GM19035 (cell line): ENCODE results near the gene CNPPD1.
A peak's percentile ranks its signal among the peaks of the same experiment; 100 is the strongest.

Source experiments
- ATAC-seq: cut with Tn5 transposase; IDR thresholded peaks from one replicate; pipeline ENCODE4 v1.9.1; 2021; ENCODE audit not compliant: unreplicated experiment

CNPPD1 gene

DNA sequence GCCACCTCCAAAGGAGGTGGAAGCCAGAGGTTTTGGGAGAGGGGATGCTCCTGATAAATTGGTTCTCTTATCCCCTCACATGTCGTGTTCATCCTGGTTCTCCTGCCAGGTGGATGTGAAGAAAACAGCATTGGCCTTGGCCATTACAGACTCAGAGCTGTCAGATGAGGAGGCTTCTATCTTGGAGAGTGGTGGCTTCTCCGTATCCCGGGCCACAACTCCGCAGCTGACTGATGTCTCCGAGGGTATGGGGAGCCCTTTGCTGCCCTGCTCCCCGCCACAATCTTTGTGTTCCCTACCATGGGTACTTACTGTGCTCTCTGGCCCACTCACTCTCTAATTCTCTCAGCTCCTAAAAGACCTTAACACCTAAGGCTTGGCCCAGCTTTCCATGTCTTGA, 4.8 kb upstream of the CNPPD1 start:
- no peak for ATAC-seq

DNA sequence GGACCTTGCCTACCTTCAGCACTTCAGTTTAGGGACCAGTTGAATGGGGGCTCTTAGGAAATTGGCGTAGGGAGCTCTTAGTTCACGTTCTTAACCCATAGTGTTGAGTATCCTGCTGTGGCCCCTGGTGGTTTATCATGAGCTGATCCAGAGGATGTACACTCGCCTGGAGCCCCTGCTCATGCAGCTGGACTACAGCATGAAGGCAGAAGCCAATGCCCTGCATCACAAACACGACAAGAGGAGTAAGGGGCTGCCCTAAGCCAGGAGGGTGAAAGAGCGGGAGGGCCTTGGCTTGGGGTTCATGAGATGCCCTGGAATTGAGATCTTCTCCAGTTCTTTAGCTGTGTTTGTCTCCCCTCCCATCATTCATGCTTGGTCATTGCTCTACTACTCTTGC, 4.2 kb upstream of the CNPPD1 start:
- ATAC-seq: no peak

DNA sequence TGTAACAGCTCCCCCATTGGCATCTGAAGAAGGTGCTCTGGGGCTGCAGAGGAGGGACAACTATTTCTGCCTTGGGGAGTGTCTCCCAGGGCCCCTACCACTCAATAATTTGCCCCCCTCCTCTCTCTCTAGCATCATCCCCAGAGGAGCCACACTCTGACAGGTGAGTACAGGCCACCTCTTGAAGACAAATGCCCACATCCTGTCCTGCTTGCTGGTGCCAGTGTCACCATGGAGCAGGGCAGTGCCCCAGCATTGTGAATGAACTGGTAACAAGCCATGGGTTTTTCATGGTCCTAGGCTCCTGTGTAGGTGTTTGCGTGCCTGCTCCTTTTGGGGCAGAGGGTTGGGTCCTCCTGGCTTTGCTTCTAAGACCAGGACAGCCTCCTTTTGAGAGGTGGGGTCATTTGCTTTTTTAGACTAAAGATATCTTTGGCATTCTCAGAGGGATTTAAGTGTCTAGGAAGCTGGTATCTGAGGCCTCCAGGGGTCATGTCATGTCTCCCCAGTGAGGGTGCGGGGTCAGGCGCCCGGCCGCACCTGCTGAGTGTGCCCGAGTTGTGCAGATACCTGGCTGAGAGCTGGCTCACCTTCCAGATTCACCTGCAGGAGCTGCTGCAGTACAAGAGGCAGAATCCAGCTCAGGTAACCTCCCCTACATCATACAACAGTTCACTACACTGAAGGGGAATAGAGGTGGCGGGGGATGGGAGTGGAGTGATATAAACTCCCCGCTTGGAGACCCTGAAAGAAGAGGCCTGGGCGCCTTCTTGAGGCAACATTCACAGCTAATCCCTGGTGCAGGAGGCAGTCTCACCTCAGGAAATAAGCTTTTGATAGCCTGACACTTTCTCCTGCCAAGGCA, 3.1 kb upstream of the CNPPD1 start:
- no peak for ATAC-seq

DNA sequence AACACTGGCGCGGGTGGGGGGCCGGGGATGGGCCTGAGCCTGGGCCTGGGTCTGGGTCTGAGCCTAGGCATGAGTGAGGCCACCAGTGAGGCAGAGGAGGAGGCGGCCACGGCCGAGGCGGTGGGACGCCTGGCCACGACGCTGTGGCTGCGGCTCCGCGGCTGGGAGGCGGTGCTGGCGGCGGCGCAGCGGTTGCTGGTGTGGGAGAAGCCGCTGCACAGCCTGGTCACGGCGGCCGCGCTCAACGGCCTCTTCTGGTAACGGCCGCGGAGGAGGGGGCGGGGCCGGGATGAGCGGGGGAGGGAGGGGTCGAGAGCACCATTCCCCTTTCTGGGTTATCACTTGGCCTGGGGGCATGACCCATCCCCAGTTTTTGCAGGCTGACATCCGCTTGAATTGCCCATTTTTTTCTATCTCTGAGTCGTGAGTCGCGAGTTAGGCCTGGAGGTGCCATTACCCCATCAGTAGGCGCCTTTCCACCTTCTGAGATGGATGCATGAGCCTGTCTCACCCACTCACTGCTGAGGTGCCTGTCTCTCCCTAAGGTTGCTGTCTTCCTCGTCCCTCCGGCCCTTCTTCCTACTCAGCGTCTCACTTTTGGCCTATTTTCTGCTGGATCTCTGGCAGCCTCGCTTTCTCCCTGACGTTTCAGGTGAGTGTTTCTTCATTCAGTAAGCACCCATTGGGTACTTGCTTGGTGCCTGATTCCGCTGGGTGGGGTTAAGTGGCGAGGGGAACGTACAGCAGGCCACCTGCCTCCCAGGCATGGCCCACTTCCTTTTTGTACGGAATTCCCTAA, 1.9 kb upstream of the CNPPD1 start:
- peak; percentile 17 for ATAC-seq

DNA sequence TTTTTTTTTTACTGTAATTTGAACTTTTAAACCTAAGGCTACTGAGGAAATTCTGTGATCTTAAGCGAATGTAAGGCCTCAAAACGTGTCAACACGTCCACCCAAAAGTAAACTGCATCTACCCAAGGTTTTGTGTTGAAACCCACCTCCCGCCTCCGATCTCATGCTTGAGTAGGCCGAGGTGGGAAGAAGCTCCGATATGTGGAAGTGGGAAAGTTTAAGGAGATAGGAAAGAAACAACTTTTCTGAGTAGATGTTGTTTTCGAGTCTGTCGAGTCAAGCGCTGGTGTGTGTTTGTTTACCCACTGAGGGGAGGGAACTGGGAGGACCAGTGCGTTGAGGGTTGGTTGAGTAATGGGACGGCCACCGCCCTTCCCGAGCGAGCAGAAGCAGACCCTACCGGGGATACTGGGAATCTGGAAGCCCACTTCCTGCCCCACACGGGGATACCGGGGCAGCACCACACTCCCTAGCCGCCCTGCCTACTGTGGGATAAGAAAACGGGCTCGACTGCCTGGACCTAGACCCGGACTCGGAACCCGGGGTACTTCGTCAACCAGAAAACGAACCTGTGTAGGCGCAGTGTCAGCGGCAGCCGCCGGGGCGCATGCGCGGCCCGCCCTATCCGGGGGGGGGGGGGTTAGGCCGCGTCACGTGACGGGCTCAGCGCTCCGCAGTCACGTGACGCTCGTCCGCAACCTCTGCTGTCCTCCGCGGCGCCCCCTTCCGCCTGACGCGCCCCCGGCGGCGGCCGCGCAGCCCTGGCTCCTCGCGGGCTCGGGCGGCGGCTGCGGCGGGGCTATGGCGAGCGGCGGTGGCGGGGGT, 1.0 kb upstream of the CNPPD1 start, which contains the start of gene RETREG2:
RETREG2 (plus strand) TSS at position 724 of the 825 bp plus-strand sequence; CDS start at position 802, 78 bp downstream.
- ATAC-seq: peak; percentile 45

DNA sequence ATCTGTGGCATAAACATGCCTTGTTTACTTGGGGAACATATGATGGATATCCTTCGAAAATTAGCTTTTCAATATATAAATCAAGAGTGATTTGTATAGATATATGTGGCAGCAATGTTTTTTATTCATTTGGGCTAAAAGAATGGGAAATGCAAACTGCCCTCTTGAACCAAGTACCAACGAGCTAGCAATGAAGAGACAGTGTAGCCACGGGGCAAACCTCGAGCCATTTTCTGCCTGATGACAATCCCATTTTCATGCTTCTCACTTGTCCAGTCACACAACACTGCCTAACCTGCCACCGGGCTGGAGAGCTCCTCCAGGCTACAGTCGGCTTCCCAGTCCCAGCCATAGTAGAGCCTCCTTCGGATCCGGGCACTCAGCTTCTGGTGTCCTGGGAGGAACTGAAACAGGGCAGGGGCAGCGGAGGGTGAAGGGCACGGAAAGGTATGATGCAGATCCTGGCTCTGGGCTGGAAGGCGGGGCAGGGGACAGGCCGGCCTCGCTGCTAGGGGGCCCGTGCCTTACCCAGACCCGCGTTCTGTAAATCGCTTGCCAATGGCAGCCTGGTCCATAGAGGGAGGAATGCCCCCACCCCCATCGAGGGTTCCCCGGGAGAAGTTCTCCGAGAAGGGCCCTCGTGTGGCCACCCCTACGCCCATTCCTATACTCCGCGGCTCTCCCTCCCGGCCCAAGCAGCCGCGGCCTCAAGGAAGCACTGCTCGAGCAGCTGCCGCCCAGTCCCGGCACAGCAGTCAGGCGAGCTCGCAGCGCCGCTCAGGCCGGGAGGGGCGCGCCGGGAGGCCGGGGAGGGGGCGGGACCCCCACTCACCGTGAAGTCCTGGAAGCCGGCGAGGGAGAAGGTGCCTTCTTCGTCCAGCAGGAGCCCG, 552 bp downstream of the CNPPD1 start:
- ATAC-seq: peak; percentile 24

DNA sequence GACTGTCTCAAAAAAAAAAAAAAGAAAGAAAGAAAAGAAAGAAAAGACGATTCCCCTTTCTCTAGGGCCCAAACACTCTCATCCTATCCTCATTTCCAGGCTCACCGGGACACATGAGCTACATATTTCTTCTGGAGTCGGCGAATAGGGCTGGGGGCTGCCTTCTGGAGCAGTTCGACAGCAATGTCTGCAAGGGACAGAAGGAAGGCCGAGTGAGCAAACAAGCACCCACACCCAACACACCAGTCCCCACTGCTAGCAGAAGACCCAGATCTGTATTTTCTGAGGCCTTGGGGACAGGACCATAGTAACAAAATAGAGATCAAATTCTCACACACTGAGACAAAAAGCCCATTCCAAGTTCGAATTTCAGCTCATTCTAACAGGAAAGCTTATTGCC, 1.2 kb downstream of the CNPPD1 start:
- no peak for ATAC-seq

DNA sequence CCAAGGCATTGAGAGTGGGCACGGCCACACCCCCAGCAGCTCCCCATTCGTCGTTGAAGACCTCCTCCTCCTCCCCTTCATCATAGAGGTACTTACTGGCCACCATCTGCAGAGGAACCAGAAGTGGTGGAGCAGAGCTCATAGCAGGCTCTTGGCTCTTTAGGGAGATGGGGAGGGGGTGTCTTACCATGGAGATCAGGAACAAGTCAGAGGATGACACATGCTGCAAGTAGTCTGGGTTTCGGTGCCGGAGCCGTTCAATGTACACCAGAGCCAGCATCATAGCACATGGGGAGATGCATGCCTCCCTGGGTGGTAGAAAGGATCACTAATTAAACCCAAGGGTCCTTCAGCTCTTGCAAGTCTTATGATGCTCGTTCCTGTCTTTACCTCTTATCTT, 1.9 kb downstream of the CNPPD1 start:
- no peak for ATAC-seq

DNA sequence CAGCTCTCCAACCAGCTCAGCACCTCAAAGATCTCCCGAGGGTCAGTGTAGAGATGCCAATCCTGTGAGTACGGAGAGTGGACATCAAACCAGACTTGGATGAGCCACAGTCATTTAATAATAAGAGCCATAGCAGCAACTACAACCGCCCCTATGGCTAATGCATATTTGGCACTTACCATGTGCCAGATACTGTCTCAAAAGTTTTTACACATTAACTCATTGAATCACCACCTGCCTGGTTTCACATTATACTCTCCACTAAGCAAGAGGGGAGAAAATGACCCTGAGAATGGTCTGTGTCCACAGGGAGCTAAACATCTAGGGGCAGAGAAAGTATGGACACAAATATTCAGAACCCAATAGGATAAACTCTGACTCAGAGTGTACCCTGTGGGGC, 2.6 kb downstream of the CNPPD1 start:
- ATAC-seq: no peak

DNA sequence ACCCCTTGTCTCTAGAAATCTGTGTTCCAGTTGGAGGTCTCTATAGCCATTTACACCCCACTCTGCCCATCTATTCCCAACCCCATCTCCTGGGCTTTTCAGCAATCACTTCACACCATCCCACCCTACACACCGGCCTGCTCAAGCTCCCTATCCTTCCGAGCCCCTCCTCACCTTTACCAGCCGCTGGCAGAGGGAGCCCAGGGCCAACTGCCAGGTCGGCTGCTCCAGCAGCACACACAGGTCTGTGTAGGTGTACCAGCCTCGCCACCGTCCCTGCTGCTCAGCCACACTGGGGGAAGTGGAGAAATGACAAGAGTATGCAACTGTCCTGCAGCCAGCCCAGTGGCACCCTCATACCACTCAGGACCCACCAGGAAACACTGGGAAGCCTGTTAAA, 3.5 kb downstream of the CNPPD1 start:
- ATAC-seq: no peak

DNA sequence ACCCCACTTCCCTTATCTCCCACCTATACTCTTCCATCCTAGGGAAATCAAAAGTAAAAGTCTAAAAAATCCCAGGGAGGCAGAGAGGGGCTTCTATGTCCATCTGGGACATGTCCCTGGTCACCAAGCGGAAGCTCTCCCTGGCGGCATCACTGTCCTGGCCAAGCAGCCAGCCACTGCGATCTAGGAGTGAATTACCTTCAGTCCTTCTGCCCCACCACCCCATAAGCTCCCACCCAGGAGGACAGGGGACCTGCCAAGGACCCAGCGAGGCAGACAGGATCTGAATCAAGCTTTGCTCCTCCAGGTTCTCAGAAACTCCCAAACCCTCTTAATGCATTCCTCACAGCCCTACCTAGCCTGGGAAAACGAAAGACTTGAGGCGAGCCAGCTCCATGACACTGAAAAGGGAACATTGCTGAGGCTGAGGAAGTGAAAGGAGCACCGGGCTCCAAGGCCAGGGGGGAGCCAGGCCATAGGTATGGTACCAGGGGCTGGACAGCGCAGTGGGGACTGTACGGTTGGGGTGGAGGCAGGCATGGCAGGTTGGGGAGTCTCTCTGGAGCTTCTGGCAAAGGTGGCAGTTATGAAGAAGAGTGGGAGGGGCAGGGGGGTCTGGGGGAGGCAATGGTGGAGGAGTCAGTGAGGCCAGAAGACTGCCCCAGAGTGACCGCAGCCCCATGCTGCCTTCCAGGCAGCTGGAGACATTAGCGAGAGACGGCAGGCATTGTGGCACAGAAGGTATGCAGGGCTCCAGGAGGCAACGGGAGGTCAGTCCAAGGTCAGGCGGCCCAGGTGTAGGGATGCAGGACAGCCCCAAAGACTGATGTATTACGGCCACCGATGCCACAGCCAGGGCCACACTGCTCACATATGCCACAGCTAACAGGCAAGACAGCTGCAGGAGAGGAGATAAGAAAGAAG, 4.2 kb downstream of the CNPPD1 start:
- ATAC-seq: no peak

DNA sequence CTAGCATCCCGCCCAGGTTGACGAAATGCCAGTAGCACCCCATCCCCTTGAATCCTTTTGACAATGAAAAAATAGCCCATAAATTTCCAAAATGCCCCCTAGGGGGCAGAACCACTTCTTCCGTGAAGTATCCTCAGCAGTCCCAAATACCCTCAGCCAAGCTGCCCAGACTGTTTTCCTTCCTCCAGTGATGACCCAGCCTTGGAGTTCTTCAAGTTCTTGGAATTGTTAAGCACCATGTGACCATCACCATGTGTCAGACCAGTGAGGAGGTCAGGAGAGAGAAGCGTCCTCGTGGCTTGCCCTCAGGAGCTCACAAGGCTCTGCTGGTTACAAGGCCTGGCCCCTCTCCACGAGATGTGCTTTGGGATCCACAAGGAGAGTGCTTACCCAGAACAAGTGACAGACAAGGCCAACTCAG, 5.5 kb downstream of the CNPPD1 start:
- ATAC-seq: no peak

DNA sequence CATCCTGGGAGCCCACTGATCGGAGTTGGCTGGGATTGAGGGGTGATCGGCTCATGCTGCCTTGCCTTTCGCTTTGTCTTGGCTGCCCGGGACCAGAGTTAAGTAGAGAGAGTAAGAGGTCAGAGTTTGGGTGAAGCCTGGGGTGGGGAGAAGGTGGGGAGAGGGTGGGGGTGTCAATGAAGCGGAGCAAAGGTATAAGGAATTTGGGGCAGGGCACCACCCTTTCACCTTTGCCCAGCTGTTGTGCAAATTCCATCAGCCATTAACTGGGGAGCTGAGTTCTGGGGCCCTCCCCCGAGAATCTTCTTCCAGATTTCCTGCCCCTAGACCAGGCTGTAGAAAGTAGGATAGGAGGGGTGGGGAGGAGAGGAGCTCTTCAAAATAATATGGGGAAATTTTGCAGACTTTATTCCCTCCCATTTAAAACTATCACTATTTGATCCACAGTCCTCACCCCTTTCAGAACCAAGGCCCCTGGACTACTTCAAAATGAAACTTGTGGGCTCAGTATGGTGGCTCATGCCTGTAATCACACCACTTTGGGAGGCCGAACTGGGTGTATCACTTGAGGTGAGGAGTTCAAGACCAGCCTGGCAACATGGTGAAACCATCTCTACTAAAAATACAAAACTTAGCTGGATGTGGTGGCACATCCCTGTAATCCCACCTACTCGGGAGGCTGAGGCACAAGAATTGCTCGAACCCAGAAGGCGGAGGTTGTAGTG, 6.6 kb downstream of the CNPPD1 start, which contains the start of gene SLC23A3:
SLC23A3 (minus strand) TSS at position 100 of the 725 bp plus-strand sequence; CDS start at position 55, 45 bp downstream.
- ATAC-seq: no peak

DNA sequence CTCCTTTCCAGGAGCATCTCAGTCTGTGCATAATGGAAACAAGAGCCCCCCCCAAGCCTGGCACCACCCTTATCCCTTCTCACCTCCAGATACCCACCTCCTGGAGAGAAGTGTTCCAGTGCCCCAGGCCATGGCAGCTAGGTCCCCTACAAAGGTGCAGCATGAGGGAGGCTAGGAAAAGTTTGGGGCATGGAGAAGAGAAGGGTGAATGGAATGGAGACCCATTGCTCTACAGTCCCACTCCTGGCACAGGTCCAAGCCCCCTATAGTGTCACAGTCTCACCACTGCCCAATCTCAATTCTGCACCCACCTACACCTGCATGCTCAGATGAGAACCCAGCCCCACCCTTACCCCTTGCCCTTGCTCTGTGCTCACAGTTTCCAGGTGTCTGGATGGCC, 7.8 kb downstream of the CNPPD1 start:
- no peak for ATAC-seq

DNA sequence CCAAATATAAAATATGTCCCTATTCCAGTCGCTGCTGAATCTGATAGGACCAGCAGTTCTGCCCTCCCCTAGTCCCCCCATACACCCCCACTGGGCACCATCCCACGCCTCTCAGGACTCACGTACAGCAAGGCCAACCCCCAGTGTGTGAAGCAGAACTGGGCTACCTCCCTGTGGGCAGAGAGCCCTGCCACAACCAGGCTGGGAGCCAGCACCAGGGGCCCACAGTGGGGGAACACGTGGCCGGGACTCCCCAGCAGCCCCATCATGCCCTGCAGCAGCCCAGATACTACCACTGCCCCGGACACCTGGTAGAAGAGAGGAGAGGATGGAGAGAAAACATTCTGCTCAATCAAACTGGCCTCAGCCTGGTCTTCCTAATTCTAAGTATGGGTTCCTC, 8.2 kb downstream of the CNPPD1 start:
- no peak for ATAC-seq

DNA sequence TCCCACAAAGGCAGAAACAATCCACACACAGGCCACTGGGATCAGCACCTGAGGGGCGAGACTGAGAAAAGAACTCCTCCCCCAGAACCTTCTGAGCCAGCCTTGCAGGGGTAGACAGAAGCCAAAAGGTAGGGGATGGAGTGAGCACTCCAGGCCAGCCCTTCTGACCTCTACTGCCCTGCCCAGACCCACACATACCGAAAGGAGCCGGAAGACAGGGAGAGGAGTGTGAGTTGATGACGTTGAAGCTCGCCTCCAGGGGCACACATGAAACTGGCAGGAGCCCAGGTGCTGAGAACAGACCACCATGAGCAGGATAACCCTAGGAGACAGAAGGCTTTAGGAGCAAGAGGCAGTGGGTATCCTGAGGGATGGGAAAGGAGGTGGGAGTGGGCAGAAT, 8.7 kb downstream of the CNPPD1 start:
- no peak for ATAC-seq

DNA sequence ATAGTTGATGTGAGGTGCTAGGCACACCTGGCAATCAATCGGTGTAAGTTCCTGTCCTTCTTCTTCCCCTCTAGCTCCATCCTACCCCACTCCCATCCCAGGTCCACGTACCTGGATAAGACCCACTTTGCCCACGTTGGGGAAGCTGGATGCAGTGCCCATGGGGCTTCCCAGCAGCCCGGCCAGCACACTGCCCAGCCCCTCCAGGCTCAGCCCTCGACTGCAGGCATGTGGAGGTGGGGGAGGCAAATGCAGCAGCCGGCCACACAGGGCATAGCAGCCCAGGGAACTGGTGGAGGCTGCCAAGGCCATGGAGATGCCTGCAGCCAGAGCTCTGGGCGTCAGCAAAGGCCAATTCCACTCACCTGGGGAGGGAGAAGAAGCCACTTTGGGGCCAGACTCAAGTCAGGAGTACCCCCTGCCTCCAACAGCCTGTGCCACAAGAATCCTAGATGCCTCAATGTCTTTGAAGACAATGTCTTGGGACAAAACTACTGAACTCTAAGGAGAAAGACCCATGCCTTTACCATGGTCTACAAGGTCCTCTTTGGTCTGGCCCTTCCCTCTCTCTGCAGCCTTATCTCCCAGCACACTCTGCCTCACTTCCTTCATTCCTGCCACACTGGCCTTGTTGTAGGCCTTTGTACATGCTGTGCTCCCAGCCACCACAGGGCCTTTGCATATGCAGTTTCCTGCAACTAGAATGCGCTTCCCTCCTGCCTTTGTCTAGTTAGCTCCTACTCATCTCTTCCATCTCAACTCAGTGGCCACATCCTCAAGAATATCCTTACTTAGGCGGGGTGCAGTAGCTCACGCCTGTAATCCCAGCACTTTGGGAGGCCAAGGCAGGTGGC, 11.4 kb downstream of the CNPPD1 start:
- no peak for ATAC-seq
